Measurements from ENCODE around the gene TMC7. TPM values are rescaled to one million over a fixed set of nuclear protein-coding genes. Genes with fewer than 3 reads are reported as not detected.

The TMC7 gene
- total and polyA plus RNA-seq, 2 donors (not counting 1 experiment from before 2014, with no cell fraction given): 0.18 to 1.5 TPM

- H3K36me3 ChIP-seq (ENCODE audit: control insufficient read depth, insufficient read depth, low read length): no peaks in the 10 kb centered on the region
- H3K4me2 ChIP-seq (ENCODE audit: extremely low read depth, insufficient read depth, low read length): no peak overlapping the region
- no peak overlapping the region for H3K4me3 ChIP-seq (replicated peaks in 1 of 4; ENCODE audit: control extremely low read depth in 1 of 4, insufficient read depth in 1 of 4, low read depth in 3 of 4, low read length in 4 of 4)
- no peak overlapping the region for H3K9ac ChIP-seq (ENCODE audit: insufficient read depth, low read length)
- no peaks in the 10 kb centered on the region for H4K20me1 ChIP-seq (ENCODE audit: control insufficient read depth, extremely low read depth, insufficient read depth, low read length)
- H3K4me1 ChIP-seq (ENCODE audit: control insufficient read depth, extremely low read depth, insufficient read depth, low read length): peaks cover 7% of the 10 kb centered on the region
- no peak for DNase-seq (ENCODE audit: low read depth in 2 of 2)
- no peaks in the 10 kb centered on the region for H3K9me3 ChIP-seq (ENCODE audit: control insufficient read depth, insufficient read depth, low read depth, low read length)
- no peak overlapping the region for H3K27ac ChIP-seq (ENCODE audit: insufficient read depth, low read length)
- peaks cover 4% of the 10 kb centered on the region for H3K79me2 ChIP-seq (ENCODE audit: control insufficient read depth, insufficient read depth, low read length)
- no peak overlapping the region for H2AFZ ChIP-seq (ENCODE audit: low read length)
- TF ChIP-seq CTCF (conservative IDR thresholded peaks at IDR 0.05 in 1 of 2, IDR thresholded peaks at IDR 0.05 in 1 of 2; ENCODE audit: low read depth in 1 of 2, low read length in 2 of 2) (no peak), EZH2 (IDR thresholded peaks at IDR 0.05; ENCODE audit: low read length, missing control alignments) (no peak)
- H3K27me3 ChIP-seq (ENCODE audit: control insufficient read depth, insufficient read depth, low read length): no peaks in the 10 kb centered on the region
Measured at GRCh38 chr16:19109288-19109664, 125.5 kb downstream of the TMC7 start.

GRCh38 chr16:19110537-19111360 lies 127.0 kb downstream of the TMC7 start:
- H4K20me1 ChIP-seq (ENCODE audit: control insufficient read depth, extremely low read depth, insufficient read depth, low read length): no peaks in the 10 kb centered on the region

GRCh38 chr16:19112099-19112407 lies 128.3 kb downstream of the TMC7 start:
- no peak overlapping the region for H3K4me2 ChIP-seq (ENCODE audit: extremely low read depth, insufficient read depth, low read length)
- no peak overlapping the region for H3K4me3 ChIP-seq (replicated peaks in 1 of 4; ENCODE audit: control extremely low read depth in 1 of 4, insufficient read depth in 1 of 4, low read depth in 3 of 4, low read length in 4 of 4)
- H3K9me3 ChIP-seq (ENCODE audit: control insufficient read depth, insufficient read depth, low read depth, low read length): no peaks in the 10 kb centered on the region
- H3K27ac ChIP-seq (ENCODE audit: insufficient read depth, low read length): no peak overlapping the region
- TF ChIP-seq CTCF (conservative IDR thresholded peaks at IDR 0.05 in 1 of 2, IDR thresholded peaks at IDR 0.05 in 1 of 2; ENCODE audit: low read depth in 1 of 2, low read length in 2 of 2) (no peak), EZH2 (IDR thresholded peaks at IDR 0.05; ENCODE audit: low read length, missing control alignments) (no peak)
- H2AFZ ChIP-seq (ENCODE audit: low read length): no peak overlapping the region
- no peaks in the 10 kb centered on the region for H3K27me3 ChIP-seq (ENCODE audit: control insufficient read depth, insufficient read depth, low read length)
- H4K20me1 ChIP-seq (ENCODE audit: control insufficient read depth, extremely low read depth, insufficient read depth, low read length): no peaks in the 10 kb centered on the region
- H3K36me3 ChIP-seq (ENCODE audit: control insufficient read depth, insufficient read depth, low read length): peaks cover 10% of the 10 kb centered on the region
- no peak overlapping the region for H3K9ac ChIP-seq (ENCODE audit: insufficient read depth, low read length)
- H3K4me1 ChIP-seq (ENCODE audit: control insufficient read depth, extremely low read depth, insufficient read depth, low read length): peaks cover 22% of the 10 kb centered on the region
- H3K79me2 ChIP-seq (ENCODE audit: control insufficient read depth, insufficient read depth, low read length): peaks cover 31% of the 10 kb centered on the region
- DNase-seq (ENCODE audit: low read depth in 2 of 2): no peak

More at GRCh38 chr16:19110537-19111360, 127.0 kb downstream of the TMC7 start:
- Histone ChIP-seq H3K27me3 (ENCODE audit: control insufficient read depth, insufficient read depth, low read length) (no peaks in the 10 kb centered on the region), H3K79me2 (ENCODE audit: control insufficient read depth, insufficient read depth, low read length) (peaks cover 19% of the 10 kb centered on the region), H3K36me3 (ENCODE audit: control insufficient read depth, insufficient read depth, low read length) (peaks cover 8% of the 10 kb centered on the region), H3K27ac (ENCODE audit: insufficient read depth, low read length) (no peak overlapping the region), H3K9ac (ENCODE audit: insufficient read depth, low read length) (no peak overlapping the region), H3K4me3 (replicated peaks in 1 of 4; ENCODE audit: control extremely low read depth in 1 of 4, insufficient read depth in 1 of 4, low read depth in 3 of 4, low read length in 4 of 4) (no peak overlapping the region), H2AFZ (ENCODE audit: low read length) (no peak overlapping the region), H3K4me1 (ENCODE audit: control insufficient read depth, extremely low read depth, insufficient read depth, low read length) (peaks cover 11% of the 10 kb centered on the region), H3K9me3 (ENCODE audit: control insufficient read depth, insufficient read depth, low read depth, low read length) (no peaks in the 10 kb centered on the region), H3K4me2 (ENCODE audit: extremely low read depth, insufficient read depth, low read length) (no peak overlapping the region)
- TF ChIP-seq EZH2 (IDR thresholded peaks at IDR 0.05; ENCODE audit: low read length, missing control alignments) (no peak), CTCF (conservative IDR thresholded peaks at IDR 0.05 in 1 of 2, IDR thresholded peaks at IDR 0.05 in 1 of 2; ENCODE audit: low read depth in 1 of 2, low read length in 2 of 2) (no peak)
- DNase-seq (ENCODE audit: low read depth in 2 of 2): no peak

Other genes starting within 250 kb of the TMC7 start
- 1,585 and 1,952 TPM in 2 replicates for gene RPS15A, start 193.6 kb upstream of the TMC7 start, total RNA-seq
- 3,629 and 3,828 TPM in 2 replicates for gene RPS15A, start 193.6 kb upstream of the TMC7 start, polyA plus RNA-seq
- 116 and 224 TPM in 2 replicates for gene ARL6IP1, start 182.4 kb upstream of the TMC7 start, total RNA-seq
- gene ARL6IP1, start 182.4 kb upstream of the TMC7 start, polyA plus RNA-seq: 119 and 264 TPM in 2 replicates
- gene SMG1, start 57.5 kb upstream of the TMC7 start, total RNA-seq: 62.1 and 101 TPM in 2 replicates
- 24.4 and 30.1 TPM in 2 replicates for gene SMG1, start 57.5 kb upstream of the TMC7 start, polyA plus RNA-seq
- gene COQ7, start 83.7 kb downstream of the TMC7 start, total RNA-seq: 19.8 and 20.5 TPM in 2 replicates
- 12.4 and 14.0 TPM in 2 replicates for gene COQ7, start 83.7 kb downstream of the TMC7 start, polyA plus RNA-seq
- 41.3 and 42.1 TPM in 2 replicates for gene ITPRIPL2, start 130.0 kb downstream of the TMC7 start, total RNA-seq
- 19.8 and 23.1 TPM in 2 replicates for gene ITPRIPL2, start 130.0 kb downstream of the TMC7 start, polyA plus RNA-seq
- gene SYT17, start 184.3 kb downstream of the TMC7 start, total RNA-seq: 0.26 and 0.33 TPM in 2 replicates
- 0.15 TPM in 1 of 2 replicates, not detected in the other for gene SYT17, start 184.3 kb downstream of the TMC7 start, polyA plus RNA-seq